ENCODE measurements around the gene RXFP4. TPM values are rescaled to one million over a fixed set of nuclear protein-coding genes. Genes with fewer than 3 reads are reported as not detected.

Gene RXFP4
- total and polyA plus RNA-seq, 2 of the 13 experiments (the other 11 are each of a cell fraction or from before 2014, with no cell fraction given) = 0.38 to 1.4 TPM

DNA sequence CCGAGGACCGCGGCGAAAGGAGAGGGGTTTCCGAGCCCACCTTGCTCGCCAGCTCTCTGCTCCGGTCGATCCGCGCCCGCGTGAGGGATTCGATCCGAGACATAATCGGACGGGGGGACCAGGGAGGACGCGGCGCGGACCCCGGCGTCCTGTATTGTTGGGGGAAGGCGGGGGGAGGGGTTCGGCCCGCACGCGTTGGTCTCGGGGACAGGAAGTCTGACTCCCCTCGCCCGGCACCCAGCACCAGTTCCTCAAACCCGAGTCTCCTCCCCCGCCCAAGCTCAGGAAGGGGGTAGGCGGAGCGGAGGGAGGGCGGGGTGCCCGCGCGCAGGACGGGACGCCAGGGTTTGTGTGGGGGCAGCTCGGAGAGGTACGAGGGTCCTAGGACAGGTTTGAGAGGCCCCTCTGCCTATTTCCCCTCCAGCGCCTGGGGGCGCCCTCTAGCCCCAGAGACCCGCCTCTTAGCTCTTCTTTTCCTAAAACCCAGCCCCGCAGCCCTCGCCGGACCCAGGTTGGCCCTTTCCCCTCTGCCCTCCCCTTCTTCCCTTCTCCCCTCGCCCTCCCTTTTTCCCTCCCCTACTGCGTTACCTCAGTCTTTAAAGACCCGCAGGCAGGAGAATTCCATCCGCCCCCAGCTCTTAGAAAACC, 37.0 kb downstream of the RXFP4 start, which contains the start of gene ARHGEF2 (continued):
- TF ChIP-seq, protein P1, sequence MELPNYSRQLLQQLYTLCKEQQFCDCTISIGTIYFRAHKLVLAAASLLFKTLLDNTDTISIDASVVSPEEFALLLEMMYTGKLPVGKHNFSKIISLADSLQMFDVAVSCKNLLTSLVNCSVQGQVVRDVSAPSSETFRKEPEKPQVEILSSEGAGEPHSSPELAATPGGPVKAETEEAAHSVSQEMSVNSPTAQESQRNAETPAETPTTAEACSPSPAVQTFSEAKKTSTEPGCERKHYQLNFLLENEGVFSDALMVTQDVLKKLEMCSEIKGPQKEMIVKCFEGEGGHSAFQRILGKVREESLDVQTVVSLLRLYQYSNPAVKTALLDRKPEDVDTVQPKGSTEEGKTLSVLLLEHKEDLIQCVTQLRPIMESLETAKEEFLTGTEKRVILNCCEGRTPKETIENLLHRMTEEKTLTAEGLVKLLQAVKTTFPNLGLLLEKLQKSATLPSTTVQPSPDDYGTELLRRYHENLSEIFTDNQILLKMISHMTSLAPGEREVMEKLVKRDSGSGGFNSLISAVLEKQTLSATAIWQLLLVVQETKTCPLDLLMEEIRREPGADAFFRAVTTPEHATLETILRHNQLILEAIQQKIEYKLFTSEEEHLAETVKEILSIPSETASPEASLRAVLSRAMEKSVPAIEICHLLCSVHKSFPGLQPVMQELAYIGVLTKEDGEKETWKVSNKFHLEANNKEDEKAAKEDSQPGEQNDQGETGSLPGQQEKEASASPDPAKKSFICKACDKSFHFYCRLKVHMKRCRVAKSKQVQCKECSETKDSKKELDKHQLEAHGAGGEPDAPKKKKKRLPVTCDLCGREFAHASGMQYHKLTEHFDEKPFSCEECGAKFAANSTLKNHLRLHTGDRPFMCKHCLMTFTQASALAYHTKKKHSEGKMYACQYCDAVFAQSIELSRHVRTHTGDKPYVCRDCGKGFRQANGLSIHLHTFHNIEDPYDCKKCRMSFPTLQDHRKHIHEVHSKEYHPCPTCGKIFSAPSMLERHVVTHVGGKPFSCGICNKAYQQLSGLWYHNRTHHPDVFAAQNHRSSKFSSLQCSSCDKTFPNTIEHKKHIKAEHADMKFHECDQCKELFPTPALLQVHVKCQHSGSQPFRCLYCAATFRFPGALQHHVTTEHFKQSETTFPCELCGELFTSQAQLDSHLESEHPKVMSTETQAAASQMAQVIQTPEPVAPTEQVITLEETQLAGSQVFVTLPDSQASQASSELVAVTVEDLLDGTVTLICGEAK (IDR thresholded peaks at IDR 0.05) = no peak
- TF ChIP-seq, protein P1 (CRISPR knock-in tag; IDR thresholded peaks at IDR 0.05) = peak; percentile 24; the same call in 1 of the 2 replicates
- TF ChIP-seq, protein P2, sequence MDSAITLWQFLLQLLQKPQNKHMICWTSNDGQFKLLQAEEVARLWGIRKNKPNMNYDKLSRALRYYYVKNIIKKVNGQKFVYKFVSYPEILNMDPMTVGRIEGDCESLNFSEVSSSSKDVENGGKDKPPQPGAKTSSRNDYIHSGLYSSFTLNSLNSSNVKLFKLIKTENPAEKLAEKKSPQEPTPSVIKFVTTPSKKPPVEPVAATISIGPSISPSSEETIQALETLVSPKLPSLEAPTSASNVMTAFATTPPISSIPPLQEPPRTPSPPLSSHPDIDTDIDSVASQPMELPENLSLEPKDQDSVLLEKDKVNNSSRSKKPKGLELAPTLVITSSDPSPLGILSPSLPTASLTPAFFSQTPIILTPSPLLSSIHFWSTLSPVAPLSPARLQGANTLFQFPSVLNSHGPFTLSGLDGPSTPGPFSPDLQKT (CRISPR knock-in tag; IDR thresholded peaks at IDR 0.05; ENCODE audit: borderline replicate concordance) = no peak
- TF ChIP-seq ZFP1 (CRISPR knock-in tag; IDR thresholded peaks at IDR 0.05) (no peak), SAP130 (CRISPR knock-in tag; IDR thresholded peaks at IDR 0.05; ENCODE audit: low read depth) (peak; percentile 61; the same call in 1 of the 2 replicates), NFKB2 (CRISPR knock-in tag; IDR thresholded peaks at IDR 0.05; ENCODE audit: borderline replicate concordance) (0 out of 2 replicates have a peak, but pooled peaks have one; percentile 23), MZF1 (CRISPR knock-in tag; IDR thresholded peaks at IDR 0.05; ENCODE audit: borderline replicate concordance) (no peak), ZNF282 (IDR thresholded peaks at IDR 0.05; ENCODE audit: partially characterized antibody) (no peak), NFE2L1 (CRISPR knock-in tag; IDR thresholded peaks at IDR 0.05; ENCODE audit: borderline replicate concordance) (no peak)
- TF ChIP-seq, protein P3, sequence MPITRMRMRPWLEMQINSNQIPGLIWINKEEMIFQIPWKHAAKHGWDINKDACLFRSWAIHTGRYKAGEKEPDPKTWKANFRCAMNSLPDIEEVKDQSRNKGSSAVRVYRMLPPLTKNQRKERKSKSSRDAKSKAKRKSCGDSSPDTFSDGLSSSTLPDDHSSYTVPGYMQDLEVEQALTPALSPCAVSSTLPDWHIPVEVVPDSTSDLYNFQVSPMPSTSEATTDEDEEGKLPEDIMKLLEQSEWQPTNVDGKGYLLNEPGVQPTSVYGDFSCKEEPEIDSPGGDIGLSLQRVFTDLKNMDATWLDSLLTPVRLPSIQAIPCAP (CRISPR knock-in tag; IDR thresholded peaks at IDR 0.05; ENCODE audit: low read depth) = no peak
- TF ChIP-seq, protein P4, sequence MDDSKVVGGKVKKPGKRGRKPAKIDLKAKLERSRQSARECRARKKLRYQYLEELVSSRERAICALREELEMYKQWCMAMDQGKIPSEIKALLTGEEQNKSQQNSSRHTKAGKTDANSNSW (CRISPR knock-in tag; IDR thresholded peaks at IDR 0.05; ENCODE audit: borderline replicate concordance) = no peak
- TF ChIP-seq, protein P5, sequence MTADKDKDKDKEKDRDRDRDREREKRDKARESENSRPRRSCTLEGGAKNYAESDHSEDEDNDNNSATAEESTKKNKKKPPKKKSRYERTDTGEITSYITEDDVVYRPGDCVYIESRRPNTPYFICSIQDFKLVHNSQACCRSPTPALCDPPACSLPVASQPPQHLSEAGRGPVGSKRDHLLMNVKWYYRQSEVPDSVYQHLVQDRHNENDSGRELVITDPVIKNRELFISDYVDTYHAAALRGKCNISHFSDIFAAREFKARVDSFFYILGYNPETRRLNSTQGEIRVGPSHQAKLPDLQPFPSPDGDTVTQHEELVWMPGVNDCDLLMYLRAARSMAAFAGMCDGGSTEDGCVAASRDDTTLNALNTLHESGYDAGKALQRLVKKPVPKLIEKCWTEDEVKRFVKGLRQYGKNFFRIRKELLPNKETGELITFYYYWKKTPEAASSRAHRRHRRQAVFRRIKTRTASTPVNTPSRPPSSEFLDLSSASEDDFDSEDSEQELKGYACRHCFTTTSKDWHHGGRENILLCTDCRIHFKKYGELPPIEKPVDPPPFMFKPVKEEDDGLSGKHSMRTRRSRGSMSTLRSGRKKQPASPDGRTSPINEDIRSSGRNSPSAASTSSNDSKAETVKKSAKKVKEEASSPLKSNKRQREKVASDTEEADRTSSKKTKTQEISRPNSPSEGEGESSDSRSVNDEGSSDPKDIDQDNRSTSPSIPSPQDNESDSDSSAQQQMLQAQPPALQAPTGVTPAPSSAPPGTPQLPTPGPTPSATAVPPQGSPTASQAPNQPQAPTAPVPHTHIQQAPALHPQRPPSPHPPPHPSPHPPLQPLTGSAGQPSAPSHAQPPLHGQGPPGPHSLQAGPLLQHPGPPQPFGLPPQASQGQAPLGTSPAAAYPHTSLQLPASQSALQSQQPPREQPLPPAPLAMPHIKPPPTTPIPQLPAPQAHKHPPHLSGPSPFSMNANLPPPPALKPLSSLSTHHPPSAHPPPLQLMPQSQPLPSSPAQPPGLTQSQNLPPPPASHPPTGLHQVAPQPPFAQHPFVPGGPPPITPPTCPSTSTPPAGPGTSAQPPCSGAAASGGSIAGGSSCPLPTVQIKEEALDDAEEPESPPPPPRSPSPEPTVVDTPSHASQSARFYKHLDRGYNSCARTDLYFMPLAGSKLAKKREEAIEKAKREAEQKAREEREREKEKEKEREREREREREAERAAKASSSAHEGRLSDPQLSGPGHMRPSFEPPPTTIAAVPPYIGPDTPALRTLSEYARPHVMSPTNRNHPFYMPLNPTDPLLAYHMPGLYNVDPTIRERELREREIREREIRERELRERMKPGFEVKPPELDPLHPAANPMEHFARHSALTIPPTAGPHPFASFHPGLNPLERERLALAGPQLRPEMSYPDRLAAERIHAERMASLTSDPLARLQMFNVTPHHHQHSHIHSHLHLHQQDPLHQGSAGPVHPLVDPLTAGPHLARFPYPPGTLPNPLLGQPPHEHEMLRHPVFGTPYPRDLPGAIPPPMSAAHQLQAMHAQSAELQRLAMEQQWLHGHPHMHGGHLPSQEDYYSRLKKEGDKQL (CRISPR knock-in tag; IDR thresholded peaks at IDR 0.05; ENCODE audit: low read depth) = no peak

All from HepG2 (cell line).